Mononuclear cell (primary cell): Measurements from ENCODE around the gene TTYH2. TPM values are rescaled to one million over a fixed set of nuclear protein-coding genes. Genes with fewer than 3 reads are reported as not detected.

Experiments used
- H3K27me3 ChIP-seq: 2 replicates; pipeline ENCODE4 v1.6.0; 2011; ENCODE audit warnings: low read length, control low read depth; ENCODE audit not compliant: insufficient read depth
- H3K4me1 ChIP-seq: 2 replicates; pipeline ENCODE4 v1.5.1; 2011; ENCODE audit warnings: mild to moderate bottlenecking, low read length, control low read depth; ENCODE audit not compliant: insufficient read depth
- H3K4me3 ChIP-seq: 2 replicates; pipeline ENCODE4 v1.5.1; 2011; ENCODE audit warnings: mild to moderate bottlenecking, low read length, moderate library complexity
- H3K9me3 ChIP-seq: 2 replicates; pipeline ENCODE4 v1.5.1; 2011; ENCODE audit warnings: low read depth, mild to moderate bottlenecking, control low read depth, low read length
- total RNA-seq: library from RNA; depleted of rRNA; stranded (reverse); fragments of >200 nt; gene quantifications from one replicate; pipeline ENCODE4 v1.2.3, GENCODE V29; 2012

Gene TTYH2
- total RNA-seq, 1 donor, result 8.5 TPM

GRCh38 chr17:74289688-74290087 is 76.3 kb downstream of the TTYH2 start:
- Histone ChIP-seq H3K4me3 (no peak overlapping the region), H3K9me3 (no peaks in the 10 kb centered on the region), H3K27me3 (no peaks in the 10 kb centered on the region), H3K4me1 (peaks cover 6% of the 10 kb centered on the region)

DNA sequence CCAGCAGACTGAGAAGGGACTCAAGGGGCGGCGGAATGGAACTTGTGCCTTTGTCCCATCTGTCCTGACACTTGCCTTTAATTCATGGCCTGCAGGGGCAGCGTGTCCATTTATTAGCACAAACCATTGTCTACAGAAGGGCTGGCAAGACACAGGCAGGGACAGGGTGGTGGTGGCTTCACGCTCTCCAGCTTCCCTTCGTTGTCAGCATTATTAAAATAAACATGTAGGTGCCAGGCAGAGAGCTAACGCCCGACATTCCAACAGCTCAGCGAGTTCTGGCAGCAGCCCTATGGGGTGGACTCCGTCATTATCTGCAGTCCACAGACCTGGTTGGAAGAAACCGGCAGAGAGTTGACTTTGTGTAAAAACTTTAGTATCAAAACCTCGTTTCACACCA is 77.0 kb downstream of the TTYH2 start:
- H3K4me1 ChIP-seq, result no peaks in the 10 kb centered on the region
- no peaks in the 10 kb centered on the region for H3K9me3 ChIP-seq
- H3K27me3 ChIP-seq, result no peaks in the 10 kb centered on the region
- H3K4me3 ChIP-seq, result no peak overlapping the region

GRCh38 chr17:74292495-74292894 is 79.1 kb downstream of the TTYH2 start:
- Histone ChIP-seq H3K27me3 (no peaks in the 10 kb centered on the region), H3K4me1 (peaks cover 4% of the 10 kb centered on the region), H3K4me3 (no peak overlapping the region)

GRCh38 chr17:74295625-74296547 is 82.5 kb downstream of the TTYH2 start:
- H3K9me3 ChIP-seq, result no peaks in the 10 kb centered on the region
- H3K27me3 ChIP-seq, result no peaks in the 10 kb centered on the region
- peaks cover 4% of the 10 kb centered on the region for H3K4me1 ChIP-seq
- no peak overlapping the region for H3K4me3 ChIP-seq

More at GRCh38 chr17:74292495-74292894, 79.1 kb downstream of the TTYH2 start:
- H3K9me3 ChIP-seq, result no peaks in the 10 kb centered on the region

- Histone ChIP-seq H3K9me3 (no peaks in the 10 kb centered on the region), H3K4me3 (no peak overlapping the region), H3K27me3 (no peaks in the 10 kb centered on the region), H3K4me1 (peaks cover 4% of the 10 kb centered on the region)
Observed at GRCh38 chr17:74296548-74296936, 83.2 kb downstream of the TTYH2 start.

- peaks cover 4% of the 10 kb centered on the region for H3K4me1 ChIP-seq
- no peaks in the 10 kb centered on the region for H3K9me3 ChIP-seq
- no peak overlapping the region for H3K4me3 ChIP-seq
- H3K27me3 ChIP-seq, result no peaks in the 10 kb centered on the region
Observed at GRCh38 chr17:74297941-74298340, 84.6 kb downstream of the TTYH2 start.

GRCh38 chr17:74298778-74299177 is 85.4 kb downstream of the TTYH2 start:
- Histone ChIP-seq H3K27me3 (no peaks in the 10 kb centered on the region), H3K9me3 (no peaks in the 10 kb centered on the region), H3K4me1 (peaks cover 4% of the 10 kb centered on the region), H3K4me3 (no peak overlapping the region)

DNA sequence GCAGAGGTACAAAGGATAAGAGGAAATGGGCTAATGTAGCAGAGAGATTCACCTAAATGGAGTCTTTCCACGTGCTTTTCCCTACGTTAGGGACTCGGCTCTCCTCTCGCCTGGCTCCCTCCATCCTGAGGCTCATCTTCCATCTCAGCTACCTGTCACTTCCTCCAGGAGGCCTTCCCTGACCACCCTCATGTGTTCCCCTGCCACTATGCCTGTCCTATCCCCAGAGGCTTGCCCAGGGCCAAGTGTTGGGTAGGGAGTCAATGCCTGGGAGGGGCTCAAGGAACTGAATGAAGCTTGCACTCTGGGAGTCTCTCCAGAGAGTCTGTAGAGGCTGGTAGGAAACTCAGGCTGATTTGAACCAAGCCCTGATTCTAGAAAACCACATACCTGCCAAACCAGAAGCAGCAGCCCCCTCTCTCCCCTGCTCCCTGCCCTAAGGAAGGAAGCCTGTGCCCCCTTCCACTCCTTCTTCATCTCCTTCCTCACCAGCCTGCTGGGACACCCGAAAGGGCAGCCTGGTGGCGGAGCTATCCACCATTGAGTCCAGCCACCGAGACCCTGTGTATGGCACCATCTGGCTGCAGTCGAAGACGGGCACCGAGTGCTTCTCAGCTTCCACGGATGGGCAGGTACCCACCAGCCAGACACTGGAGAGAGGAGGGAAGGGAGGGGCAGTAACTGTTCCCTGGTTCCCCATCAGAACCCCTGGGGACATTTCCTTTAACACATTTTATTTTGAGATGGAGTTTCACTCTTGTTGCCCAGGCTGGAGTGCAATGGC is 86.0 kb downstream of the TTYH2 start:
- H3K9me3 ChIP-seq, result no peaks in the 10 kb centered on the region
- H3K4me3 ChIP-seq, result no peak overlapping the region
- H3K27me3 ChIP-seq, result no peaks in the 10 kb centered on the region
- peaks cover 4% of the 10 kb centered on the region for H3K4me1 ChIP-seq

DNA sequence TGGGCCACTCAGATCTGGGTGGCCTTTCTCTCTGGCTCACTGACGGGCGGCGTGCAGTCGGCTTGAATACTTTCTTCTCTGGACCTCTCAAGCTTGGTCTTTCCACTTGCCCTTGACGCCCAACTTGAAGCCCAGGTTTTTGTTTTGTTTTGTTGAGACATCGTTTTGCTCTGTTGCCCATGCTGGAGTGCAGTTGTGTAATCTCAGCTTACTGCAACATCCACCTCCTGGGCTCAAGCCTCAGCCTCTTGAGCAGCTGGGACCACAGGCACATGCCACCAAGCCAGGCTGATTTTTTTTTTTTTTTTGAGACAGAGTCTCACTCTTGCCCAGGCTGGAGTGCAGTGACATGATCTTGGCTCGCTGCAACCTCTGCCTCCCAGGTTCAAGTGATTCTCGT is 89.9 kb downstream of the TTYH2 start:
- Histone ChIP-seq H3K4me3 (no peak overlapping the region), H3K9me3 (no peaks in the 10 kb centered on the region), H3K4me1 (no peaks in the 10 kb centered on the region), H3K27me3 (no peaks in the 10 kb centered on the region)

GRCh38 chr17:74304184-74304583 is 90.8 kb downstream of the TTYH2 start:
- H3K4me3 ChIP-seq, result no peak overlapping the region

DNA sequence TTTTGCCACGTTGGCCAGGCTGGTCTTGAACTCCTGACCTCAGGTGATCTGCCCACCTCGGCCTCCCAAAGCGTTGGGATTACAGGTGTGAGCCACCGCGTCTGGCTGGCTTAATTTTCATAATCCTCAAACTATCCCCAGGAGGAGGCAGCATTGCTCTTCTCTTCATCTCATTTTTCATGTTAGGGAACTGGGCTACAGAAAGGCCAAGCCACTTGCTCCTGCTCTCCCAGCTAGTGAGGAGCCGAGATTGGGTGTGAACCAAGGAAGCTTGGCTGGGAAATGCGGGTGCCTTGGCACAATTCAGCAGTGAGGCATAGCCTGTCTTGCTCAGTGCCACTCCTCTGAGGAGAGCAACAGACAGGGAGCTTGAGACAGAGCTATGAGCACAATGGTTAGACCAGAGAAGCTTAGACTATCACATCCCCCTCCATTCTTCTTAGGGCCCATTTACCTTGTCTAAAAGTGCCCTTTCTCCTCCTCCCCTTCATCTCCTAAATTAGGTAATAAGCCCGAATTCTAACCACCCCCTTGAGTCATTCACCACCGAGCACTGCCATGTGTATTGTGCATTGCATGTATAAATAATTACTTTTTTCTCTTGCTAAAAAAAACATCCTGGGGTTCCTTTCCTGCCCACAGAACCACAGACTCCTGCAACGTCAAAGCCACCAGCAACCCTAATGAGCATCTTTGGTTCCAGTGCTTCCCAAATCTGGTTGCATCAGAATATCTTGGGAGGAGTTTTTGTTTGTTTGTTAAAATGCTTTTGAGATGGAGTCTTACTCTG is 92.7 kb downstream of the TTYH2 start:
- H3K9me3 ChIP-seq, result no peaks in the 10 kb centered on the region
- H3K27me3 ChIP-seq, result no peaks in the 10 kb centered on the region
- no peaks in the 10 kb centered on the region for H3K4me1 ChIP-seq
- H3K4me3 ChIP-seq, result no peak overlapping the region

More at GRCh38 chr17:74304184-74304583, 90.8 kb downstream of the TTYH2 start:
- Histone ChIP-seq H3K27me3 (no peaks in the 10 kb centered on the region), H3K9me3 (no peaks in the 10 kb centered on the region), H3K4me1 (no peaks in the 10 kb centered on the region)

DNA sequence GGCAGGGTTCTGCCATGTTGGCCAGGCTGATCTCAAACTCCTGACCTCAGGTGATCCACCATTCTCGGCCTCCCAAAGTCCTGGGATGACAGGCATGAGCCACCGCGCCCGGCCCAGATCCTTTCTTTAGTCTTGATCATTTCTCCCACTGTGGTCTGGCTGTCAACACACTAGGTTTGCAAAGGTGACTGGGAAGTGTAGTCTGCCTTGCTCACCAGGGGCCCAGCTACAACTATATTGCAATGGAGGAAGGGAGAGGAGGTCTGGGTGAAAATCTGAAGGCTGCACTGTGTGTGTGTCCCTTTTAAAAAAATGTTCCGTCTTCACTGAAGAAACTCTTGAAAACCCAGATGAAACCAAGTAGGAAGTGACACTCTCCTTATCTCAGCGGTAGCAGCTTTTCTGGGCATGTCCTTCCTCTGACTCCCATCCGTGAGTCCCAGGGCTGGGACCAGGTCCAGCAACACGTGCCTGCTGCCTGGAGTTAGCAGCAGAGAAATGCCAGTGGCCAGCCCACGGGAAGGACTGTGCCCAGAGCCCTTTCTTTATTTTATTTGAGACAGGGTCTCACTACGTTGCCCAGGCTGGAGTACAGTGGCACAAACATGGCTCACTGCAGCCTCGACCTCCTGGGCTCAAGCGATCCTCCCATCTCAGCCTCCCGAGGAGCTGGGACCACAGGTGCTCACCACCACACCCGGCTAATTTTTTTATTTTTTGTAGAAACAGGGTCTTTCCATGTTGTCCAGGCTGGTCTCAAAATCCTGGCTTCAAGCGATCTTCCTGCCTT is 94.8 kb downstream of the TTYH2 start:
- no peaks in the 10 kb centered on the region for H3K4me1 ChIP-seq
- no peaks in the 10 kb centered on the region for H3K27me3 ChIP-seq
- H3K4me3 ChIP-seq, result no peak overlapping the region
- no peaks in the 10 kb centered on the region for H3K9me3 ChIP-seq

- H3K27me3 ChIP-seq, result no peaks in the 10 kb centered on the region
- no peaks in the 10 kb centered on the region for H3K9me3 ChIP-seq
- no peak overlapping the region for H3K4me3 ChIP-seq
- no peaks in the 10 kb centered on the region for H3K4me1 ChIP-seq
Observed at GRCh38 chr17:74309902-74310301, 96.5 kb downstream of the TTYH2 start.
